Activated T-helper 17 cell treated with anti-CD3 and anti-CD28 coated beads, Interleukin-2, amount 50 U/mL, for 72 hours (primary cell): ENCODE results near the gene VPS8. TPM values are rescaled to one million over a fixed set of nuclear protein-coding genes. Genes with fewer than 3 reads are reported as not detected.
A peak's percentile ranks its signal among the peaks of the same experiment; 100 is the strongest.

Experiments
- ATAC-seq: fragments of 150-1000 bp; cut with Tn5 transposase; replicated peaks from 2 replicates; pipeline ENCODE4 v1.10.0; 2021; ENCODE audit warnings: mild to moderate bottlenecking, moderate library complexity
- H3K27ac Mint-ChIP-seq: one replicate; pipeline ENCODE4 v1.8.0; 2022; ENCODE audit warnings: mixed read lengths
- H3K27me3 Mint-ChIP-seq: one replicate; pipeline ENCODE4 v1.8.0; 2022; ENCODE audit warnings: mixed read lengths
- H3K36me3 Mint-ChIP-seq: one replicate; pipeline ENCODE4 v1.8.0; 2022; ENCODE audit warnings: low read depth, mild to moderate bottlenecking, mixed read lengths
- H3K4me1 Mint-ChIP-seq: one replicate; pipeline ENCODE4 v1.8.0; 2022; ENCODE audit warnings: mixed read lengths
- H3K4me3 Mint-ChIP-seq: one replicate; pipeline ENCODE4 v1.8.0; 2022; ENCODE audit warnings: mild to moderate bottlenecking, mixed read lengths
- H3K9me3 Mint-ChIP-seq: one replicate; pipeline ENCODE4 v1.8.0; 2022; ENCODE audit warnings: mixed read lengths
- total RNA-seq, 2 donors: library from RNA; stranded (reverse); gene quantifications; one replicate each; pipeline ENCODE4 v1.2.3, GENCODE V29; 2022

Gene VPS8
- total RNA-seq, 2 donors from 2014 or later: 43.7 to 73.6 TPM

DNA sequence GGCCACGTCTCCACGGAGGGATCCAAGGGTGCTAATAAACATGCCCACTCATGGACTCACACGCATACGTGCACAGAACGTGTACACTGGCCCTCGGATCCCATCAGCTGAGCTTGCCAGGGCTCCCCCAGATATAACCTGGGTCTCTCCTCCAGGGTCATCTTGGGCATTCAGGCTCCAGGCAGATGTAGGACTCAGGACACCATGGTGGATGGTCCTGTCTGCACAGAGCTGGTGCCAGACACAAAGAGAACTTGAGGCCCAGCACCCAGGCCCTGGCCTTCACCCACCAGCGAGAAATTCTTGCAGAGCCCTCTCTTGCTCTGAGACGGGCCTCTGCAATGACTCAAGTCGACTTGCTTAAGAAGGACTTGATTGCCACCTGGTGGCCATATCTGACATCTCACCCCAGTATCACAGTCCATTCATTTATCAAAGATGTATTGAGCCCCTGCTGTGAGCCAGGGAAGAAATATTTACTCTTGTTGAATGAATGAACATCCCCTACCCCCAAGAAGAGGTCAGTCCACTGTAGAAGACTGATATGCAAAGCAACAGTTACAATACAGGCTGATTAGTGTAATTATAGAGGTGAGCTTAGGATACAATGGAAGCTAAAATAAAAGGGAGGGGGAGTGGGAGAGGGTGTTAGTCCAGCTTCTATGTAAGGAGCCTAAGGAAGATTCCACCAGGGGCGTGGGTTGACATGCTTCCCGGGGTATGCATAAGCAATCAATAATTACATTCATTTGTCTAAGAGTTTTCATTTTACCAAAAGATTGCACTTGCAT, 34.2 kb upstream of the VPS8 start:
- no peaks in the 10 kb centered on the region for H3K36me3 Mint-ChIP-seq
- no peak overlapping the region for H3K4me3 Mint-ChIP-seq
- peaks cover 4% of the 10 kb centered on the region for H3K4me1 Mint-ChIP-seq
- H3K27ac Mint-ChIP-seq: no peak overlapping the region
- H3K27me3 Mint-ChIP-seq: peaks cover 24% of the 10 kb centered on the region
- ATAC-seq: peak; percentile 95
- no peaks in the 10 kb centered on the region for H3K9me3 Mint-ChIP-seq

DNA sequence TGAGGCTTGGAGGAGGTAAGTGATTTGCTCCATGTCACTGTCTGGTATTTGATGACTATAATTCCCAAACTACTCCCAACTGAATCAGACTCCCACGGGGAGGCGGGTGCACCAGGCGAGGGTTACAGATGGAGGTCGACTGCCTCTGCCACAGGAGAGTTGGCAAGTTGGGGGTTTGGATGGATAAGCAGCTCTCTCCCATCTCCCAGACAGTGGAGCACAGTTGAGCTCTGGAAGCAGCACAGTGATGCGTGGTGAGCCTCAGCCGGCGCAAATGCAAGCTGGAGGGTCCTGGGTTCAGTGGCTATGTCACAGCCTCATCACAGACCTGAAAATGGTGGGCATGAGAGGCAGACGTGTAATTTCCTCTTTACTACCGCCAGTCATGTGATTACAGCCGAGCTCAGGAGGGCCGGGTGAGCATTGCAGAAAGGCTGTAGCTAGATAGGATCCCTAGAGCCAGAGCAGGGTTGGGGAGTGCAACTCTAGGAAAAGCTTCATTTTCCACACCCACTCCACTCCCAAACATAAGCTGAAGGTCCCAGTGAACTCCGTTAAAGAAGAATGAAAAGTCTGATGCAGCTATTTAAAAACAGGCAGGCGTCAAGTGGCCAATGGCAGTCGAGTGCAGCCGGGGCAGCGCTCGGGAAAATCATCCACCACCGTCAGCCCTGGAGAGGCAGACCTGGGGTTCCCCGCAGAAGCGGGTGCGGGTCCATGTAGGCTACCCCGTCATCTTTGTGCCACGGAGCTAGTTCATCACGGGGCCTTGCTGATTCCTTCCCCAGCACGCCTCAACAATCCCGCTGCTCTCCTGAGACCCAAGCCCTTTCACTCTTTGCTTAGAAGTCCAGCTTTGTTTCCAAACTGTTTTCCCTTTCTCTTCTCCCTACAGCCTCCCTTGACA, 33.3 kb upstream of the VPS8 start:
- H3K4me3 Mint-ChIP-seq: no peak overlapping the region

DNA sequence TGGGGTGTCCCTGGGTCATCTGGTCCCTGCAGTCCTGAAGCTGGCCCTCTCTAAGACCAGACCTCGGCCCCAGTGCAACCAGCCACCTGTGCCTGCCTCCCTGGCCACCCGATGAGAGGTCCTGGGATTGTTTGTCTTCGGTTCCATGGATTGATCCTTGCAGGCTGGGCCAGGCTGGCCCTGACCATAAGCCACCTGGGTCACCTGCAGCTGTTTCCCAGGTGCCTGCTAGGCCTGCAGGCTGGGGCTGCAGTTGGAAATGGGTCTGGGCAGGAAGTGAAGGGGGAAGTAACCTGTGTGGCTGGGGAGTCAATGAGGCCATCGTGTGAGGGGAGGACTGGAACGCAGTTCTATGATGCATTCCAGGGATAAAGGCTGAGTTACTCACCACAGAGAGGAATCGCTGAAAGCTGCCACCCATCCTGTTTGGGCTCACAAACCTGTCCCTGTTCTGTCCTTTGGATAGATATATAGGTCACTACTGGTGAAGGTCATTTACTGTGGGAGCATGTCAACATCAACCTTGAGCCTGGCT, 30.9 kb upstream of the VPS8 start:
- no peak overlapping the region for H3K27ac Mint-ChIP-seq
- no peaks in the 10 kb centered on the region for H3K9me3 Mint-ChIP-seq
- ATAC-seq: no peak
- H3K36me3 Mint-ChIP-seq: no peaks in the 10 kb centered on the region
- H3K4me1 Mint-ChIP-seq: peaks cover 5% of the 10 kb centered on the region
- peaks cover 20% of the 10 kb centered on the region for H3K27me3 Mint-ChIP-seq
- no peak overlapping the region for H3K4me3 Mint-ChIP-seq

More for the DNA sequence above, 33.3 kb upstream of the VPS8 start:
- Mint-ChIP-seq H3K27ac (no peak overlapping the region), H3K9me3 (no peaks in the 10 kb centered on the region), H3K36me3 (no peaks in the 10 kb centered on the region), H3K27me3 (peaks cover 24% of the 10 kb centered on the region), H3K4me1 (peaks cover 4% of the 10 kb centered on the region)
- no peak for ATAC-seq

DNA sequence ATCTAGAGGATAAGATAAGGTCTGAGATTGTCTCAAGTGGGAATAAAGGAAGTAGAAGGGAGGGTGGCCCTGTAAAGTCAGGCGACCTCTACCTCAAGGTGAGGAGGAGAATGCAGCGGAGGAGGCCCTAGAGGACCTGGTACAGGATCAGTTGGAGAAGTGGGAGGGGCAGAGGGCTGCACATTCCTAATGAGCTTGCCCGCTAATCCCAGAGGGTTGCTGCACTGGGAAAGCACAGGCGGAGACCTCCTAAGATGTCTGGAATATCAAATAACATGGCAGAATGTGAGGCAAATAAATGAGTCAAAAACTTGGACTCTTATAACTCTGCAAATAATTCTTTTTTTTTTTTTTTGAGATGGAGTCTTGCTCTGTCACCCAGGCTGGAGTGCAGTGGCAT, 30.2 kb upstream of the VPS8 start:
- Mint-ChIP-seq H3K4me3 (no peak overlapping the region), H3K4me1 (peaks cover 9% of the 10 kb centered on the region), H3K36me3 (no peaks in the 10 kb centered on the region), H3K27me3 (peaks cover 20% of the 10 kb centered on the region), H3K27ac (no peak overlapping the region), H3K9me3 (no peaks in the 10 kb centered on the region)
- no peak for ATAC-seq

- no peaks in the 10 kb centered on the region for H3K9me3 Mint-ChIP-seq
- H3K4me3 Mint-ChIP-seq: no peak overlapping the region
- H3K36me3 Mint-ChIP-seq: no peaks in the 10 kb centered on the region
- H3K27ac Mint-ChIP-seq: no peak overlapping the region
- H3K27me3 Mint-ChIP-seq: peaks cover 16% of the 10 kb centered on the region
- peaks cover 5% of the 10 kb centered on the region for H3K4me1 Mint-ChIP-seq
- ATAC-seq: no peak
Observed at GRCh38 chr3:184783319-184783718, 28.6 kb upstream of the VPS8 start.

- Mint-ChIP-seq H3K4me3 (no peak overlapping the region), H3K9me3 (no peaks in the 10 kb centered on the region), H3K36me3 (no peaks in the 10 kb centered on the region), H3K4me1 (peaks cover 5% of the 10 kb centered on the region), H3K27ac (no peak overlapping the region), H3K27me3 (peaks cover 14% of the 10 kb centered on the region)
- no peak for ATAC-seq
Observed at GRCh38 chr3:184784731-184785500, 27.1 kb upstream of the VPS8 start.

DNA sequence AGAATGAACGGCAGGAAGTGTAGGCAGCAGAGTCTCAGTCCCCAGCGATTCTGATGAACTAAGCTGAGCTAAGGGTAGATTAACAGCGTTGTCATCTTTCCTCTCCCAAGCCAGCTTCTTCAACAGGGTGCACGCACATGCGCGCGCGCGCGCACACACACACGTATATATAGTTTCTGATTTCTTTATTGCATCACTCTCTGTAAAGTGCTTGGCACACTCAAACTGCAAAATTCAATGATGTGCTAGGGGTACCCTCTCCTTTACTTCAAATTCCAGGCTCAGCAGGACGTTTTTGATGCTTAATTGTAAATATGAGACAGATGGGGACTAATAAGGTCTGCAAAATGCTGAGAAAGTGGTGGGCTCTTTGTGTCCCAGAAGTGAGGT, 26.1 kb upstream of the VPS8 start:
- no peak for ATAC-seq
- Mint-ChIP-seq H3K27ac (no peak overlapping the region), H3K9me3 (no peaks in the 10 kb centered on the region), H3K27me3 (peaks cover 6% of the 10 kb centered on the region), H3K36me3 (no peaks in the 10 kb centered on the region), H3K4me1 (peaks cover 5% of the 10 kb centered on the region), H3K4me3 (no peak overlapping the region)

- Mint-ChIP-seq H3K27ac (no peak overlapping the region), H3K27me3 (peaks cover 5% of the 10 kb centered on the region), H3K36me3 (no peaks in the 10 kb centered on the region), H3K9me3 (no peaks in the 10 kb centered on the region), H3K4me3 (no peak overlapping the region), H3K4me1 (peaks cover 5% of the 10 kb centered on the region)
- ATAC-seq: peak; percentile 49
Observed at GRCh38 chr3:184786280-184786941, 25.6 kb upstream of the VPS8 start.

- ATAC-seq: no peak
- Mint-ChIP-seq H3K27me3 (no peaks in the 10 kb centered on the region), H3K27ac (no peak overlapping the region), H3K9me3 (no peaks in the 10 kb centered on the region), H3K4me1 (peaks cover 5% of the 10 kb centered on the region), H3K4me3 (no peak overlapping the region), H3K36me3 (no peaks in the 10 kb centered on the region)
Observed at GRCh38 chr3:184788751-184789150, 23.2 kb upstream of the VPS8 start.

- H3K4me3 Mint-ChIP-seq: no peak overlapping the region
- ATAC-seq: no peak
- H3K27ac Mint-ChIP-seq: no peak overlapping the region
- H3K4me1 Mint-ChIP-seq: peaks cover 5% of the 10 kb centered on the region
- no peaks in the 10 kb centered on the region for H3K27me3 Mint-ChIP-seq
- H3K36me3 Mint-ChIP-seq: no peaks in the 10 kb centered on the region
- H3K9me3 Mint-ChIP-seq: no peaks in the 10 kb centered on the region
Observed at GRCh38 chr3:184789314-184789998, 22.5 kb upstream of the VPS8 start.

DNA sequence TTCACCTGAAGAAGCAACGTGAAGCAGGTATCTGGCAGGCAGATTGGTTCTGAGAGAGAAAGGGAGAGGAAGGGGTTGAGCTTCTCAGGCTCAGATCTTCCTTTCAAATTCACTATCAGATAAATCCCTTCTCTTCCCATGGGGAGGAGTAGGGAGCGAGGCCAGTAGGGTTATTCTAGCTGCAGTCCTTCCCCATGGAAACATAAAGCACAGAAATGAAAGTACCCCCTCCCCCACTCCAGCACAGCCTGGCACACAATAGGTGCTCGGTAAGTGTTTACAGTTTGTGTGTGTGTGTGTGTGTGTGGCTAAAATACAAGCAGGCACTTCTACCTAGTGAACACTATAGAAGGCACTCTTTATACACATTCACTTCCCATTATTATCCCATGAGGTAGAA, 20.8 kb upstream of the VPS8 start:
- no peak for ATAC-seq
- Mint-ChIP-seq H3K4me3 (no peak overlapping the region), H3K27ac (no peak overlapping the region), H3K36me3 (no peaks in the 10 kb centered on the region), H3K27me3 (no peaks in the 10 kb centered on the region), H3K4me1 (peaks cover 3% of the 10 kb centered on the region), H3K9me3 (no peaks in the 10 kb centered on the region)

DNA sequence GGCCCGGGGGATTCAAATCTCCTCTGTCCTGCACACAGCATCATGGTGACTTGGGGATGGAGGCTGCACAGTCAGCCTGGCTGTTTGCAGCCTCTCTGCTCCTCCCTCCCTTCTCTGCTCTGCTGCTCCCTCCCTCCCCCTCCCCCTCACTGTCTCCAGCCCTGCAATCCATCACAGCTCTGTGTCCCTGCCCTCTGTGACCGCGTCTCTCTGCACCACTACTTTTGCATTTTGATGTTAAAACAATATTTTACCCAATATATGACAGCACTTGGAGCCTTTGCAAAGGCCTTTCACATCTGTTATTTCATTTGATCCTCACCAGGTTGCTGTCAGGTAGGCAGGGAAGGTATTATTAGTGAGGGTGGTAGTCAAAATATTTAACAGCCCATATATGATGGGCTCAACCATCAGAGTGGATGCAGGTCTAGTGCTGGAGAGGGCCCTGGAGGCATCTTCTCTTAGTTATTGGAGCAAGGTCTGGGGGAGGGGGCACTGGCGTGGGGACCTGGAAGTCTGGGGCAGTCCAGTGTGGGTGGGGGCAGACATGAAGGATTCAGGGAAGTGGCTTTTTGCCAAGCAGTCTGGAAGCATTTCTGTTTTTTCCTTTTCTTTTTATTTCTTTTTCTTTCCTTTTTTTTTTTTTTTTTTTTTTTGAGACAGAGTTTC, 16.3 kb upstream of the VPS8 start:
- no peak overlapping the region for H3K27ac Mint-ChIP-seq
- no peaks in the 10 kb centered on the region for H3K4me1 Mint-ChIP-seq
- no peak for ATAC-seq
- no peaks in the 10 kb centered on the region for H3K9me3 Mint-ChIP-seq
- H3K27me3 Mint-ChIP-seq: peaks cover 18% of the 10 kb centered on the region
- H3K4me3 Mint-ChIP-seq: no peak overlapping the region
- no peaks in the 10 kb centered on the region for H3K36me3 Mint-ChIP-seq

DNA sequence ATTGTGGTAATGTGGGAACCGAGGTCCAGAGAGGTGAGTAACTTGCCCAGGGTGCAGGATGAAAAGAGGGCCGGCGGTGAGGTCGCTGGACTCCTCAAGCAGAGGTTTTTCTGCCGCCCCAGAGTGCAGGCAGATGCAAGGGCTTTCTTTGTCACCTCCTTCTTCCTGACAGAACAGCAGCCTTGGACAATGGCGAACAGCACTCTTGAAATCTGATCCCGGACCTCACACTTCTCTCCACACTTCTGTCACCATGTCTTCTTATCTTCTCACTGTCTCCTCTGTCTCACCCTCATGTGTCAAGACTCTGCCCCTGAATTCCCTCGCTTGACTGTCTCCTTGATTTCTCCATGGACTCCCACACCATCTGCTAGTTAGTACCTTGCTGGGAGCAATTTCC, 15.4 kb upstream of the VPS8 start:
- no peak for ATAC-seq
- H3K4me1 Mint-ChIP-seq: peaks cover 3% of the 10 kb centered on the region

More for the DNA sequence above, 15.4 kb upstream of the VPS8 start:
- H3K27me3 Mint-ChIP-seq: peaks cover 26% of the 10 kb centered on the region
- H3K27ac Mint-ChIP-seq: no peak overlapping the region
- no peaks in the 10 kb centered on the region for H3K36me3 Mint-ChIP-seq
- no peak overlapping the region for H3K4me3 Mint-ChIP-seq
- H3K9me3 Mint-ChIP-seq: no peaks in the 10 kb centered on the region
